ENCODE data around the gene CA4.
A peak's percentile ranks its signal among the peaks of the same experiment; 100 is the strongest.
"Not testable (repeated sequence)": the region's sequence is repeated elsewhere in the genome, so short reads cannot be mapped to it uniquely, and the experiment has no call there.

The CA4 gene

DNA sequence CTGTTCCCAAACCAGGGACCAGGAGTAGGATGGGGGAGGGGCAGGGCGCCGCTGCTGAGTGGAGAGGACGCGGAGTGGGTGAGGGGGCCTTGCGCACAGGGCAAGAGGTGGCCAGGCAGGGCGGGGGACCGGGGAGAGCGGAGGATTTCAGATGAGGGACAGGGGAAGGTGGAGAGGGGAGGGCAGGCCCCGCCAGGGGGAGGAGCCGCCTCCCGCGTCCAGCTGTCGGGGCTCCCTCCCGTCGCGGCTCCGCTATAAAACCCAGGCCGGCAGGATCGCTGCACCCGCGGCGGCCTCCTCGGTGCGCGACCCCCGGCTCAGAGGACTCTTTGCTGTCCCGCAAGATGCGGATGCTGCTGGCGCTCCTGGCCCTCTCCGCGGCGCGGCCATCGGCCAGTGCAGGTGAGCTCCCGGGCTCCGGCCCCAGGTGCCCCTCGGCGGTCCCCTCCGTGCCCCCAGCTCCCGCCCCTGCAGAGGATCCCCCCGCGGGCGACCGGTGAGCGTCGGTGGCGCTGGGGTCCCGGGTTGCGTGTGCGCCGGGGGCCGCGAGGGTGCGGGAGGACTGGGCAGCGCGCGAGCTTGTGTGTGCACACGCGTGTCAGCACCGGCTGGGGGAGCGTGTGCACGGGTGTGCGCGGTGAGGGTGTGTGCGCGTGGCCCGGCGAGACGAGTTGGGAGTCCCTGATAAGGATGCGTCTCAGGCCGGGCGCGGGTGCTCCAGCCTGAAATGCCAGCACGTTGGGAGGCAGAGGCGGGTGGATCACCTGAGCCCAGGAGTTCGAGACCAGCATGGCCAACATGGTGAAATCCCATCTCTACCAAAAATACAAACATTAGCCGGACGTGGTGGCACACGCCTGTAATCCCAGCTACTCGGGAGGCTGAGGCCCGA lies at the start of gene CA4:
TSS of gene CA4 (plus strand) at position 283 of the 892 bp plus-strand sequence. CDS start at position 345, 62 bp downstream.
- DNase-seq, result no peak

DNA sequence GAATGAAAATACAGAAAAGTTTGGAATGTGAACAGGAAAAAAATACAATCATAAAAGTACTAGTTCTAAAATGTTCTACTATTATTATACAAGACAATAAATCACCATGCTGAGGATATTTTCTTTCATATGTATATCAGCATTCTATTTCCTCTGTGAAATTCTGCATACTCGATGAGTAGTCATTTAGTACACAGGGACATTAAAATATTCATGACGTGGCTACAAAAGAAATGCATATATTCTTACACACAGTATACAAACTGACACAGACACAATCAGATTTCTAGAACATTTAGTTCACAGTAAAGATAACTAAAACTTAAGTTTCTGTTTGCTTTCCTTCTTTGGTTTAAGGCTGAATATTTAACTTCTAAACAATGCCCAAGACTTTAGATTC lies 49.2 kb upstream of the CA4 start:
- DNase-seq, result not testable (repeated sequence)

DNA sequence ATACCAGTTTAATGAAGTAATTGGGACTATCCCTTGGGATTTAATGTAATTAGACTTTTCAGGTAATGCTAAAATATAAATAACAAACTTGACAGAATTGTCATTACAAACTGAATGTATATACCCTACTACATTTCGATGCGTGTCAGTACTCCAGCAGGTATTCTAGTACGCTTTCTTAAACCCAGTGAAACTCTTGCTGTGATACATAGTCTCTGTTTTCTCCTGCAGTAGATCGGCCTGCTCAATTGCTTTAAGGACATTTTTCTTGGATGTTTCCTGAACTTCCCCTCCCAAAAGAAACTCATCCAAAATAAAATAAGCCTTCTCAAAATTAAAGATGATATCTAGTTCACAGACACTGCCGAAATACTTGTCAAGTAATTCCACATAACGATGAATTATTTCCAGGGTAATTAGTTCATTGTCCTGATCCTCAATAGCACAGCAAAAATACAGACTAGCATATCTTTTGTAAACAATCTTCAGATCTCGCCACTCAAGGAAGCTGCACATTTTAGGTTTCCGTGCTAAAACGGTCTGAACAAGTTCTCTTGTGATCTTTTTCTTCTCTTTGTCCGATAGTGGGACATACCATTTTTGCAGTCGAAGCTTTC lies 47.6 kb upstream of the CA4 start:
- DNase-seq, result not testable (repeated sequence)

DNA sequence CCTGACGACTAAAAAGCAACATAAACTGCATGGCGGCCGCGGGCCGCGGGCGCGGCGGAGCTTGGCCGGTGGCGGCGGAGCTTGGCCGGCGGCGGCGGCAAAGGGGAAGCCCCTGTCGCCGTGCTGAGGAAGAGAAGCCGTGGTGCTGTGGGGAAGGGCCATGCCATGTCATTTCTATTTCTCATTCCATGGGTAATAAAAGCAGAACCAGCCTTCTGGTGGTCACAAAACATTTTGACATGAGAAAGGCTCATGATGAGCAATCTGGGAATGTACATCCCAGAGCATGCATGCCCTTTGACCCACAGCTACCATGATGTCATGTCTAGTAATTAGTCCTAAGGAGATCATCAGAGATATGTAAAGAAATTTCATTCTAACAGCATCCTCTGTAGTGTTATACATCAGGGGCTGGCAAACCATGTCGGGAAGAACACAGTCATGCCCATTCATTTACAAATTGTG lies 47.1 kb upstream of the CA4 start:
- DNase-seq, result peak in 2 of 6 experiments; percentile 11 to 36

DNA sequence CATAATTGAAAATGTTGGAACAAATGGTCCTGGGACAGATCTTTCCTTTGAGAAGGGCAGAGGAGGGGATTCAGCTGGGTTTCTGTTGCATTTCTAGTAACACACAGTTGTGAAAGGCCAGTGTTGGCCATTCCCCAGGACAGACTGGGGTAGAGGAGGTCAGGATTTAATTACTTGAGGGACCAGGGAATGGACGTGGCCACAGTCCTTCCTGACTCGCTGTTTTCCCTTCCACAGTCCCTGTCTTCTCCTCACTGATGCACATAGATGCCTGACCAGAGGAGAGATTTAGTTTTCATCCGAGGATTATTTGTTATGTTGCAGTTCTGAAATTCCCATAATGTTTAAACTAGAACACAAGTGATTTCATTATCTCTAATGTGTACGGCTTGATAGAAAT lies 45.8 kb upstream of the CA4 start:
- no peak for DNase-seq

DNA sequence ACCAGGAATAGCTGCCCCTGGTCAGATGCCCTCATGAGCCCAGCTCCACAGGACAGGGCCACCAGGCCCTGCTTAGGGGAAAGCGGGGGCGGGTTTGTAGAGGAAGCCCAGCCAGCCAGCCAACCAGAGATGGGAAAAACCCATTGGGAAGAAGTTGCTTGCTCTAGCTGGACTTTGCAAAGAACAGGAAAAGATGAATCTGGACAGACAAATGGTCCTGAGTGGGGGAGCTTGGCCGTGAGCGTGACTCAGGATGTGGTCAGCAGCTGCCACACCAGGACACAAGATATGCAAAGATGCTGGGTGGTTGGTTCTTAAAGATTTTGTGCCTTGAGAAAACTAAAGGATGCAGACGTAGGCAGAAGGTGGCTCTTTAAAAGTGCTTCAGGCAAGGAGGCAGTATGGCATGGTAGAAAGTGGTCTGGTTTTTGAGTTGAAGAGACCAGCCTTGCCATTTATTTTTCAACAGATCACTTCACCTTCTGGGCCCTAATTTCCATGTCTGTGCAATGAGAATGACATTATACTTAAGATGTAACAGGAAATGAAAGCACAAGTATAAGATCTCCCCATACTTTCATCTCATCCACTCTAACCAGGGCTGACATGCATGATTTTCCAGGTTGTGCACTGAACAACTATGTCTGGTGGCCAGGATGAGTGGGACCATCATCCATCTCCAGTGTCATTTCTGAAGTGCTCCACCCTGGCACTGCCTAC lies 43.3 kb upstream of the CA4 start:
- DNase-seq, result no peak

DNA sequence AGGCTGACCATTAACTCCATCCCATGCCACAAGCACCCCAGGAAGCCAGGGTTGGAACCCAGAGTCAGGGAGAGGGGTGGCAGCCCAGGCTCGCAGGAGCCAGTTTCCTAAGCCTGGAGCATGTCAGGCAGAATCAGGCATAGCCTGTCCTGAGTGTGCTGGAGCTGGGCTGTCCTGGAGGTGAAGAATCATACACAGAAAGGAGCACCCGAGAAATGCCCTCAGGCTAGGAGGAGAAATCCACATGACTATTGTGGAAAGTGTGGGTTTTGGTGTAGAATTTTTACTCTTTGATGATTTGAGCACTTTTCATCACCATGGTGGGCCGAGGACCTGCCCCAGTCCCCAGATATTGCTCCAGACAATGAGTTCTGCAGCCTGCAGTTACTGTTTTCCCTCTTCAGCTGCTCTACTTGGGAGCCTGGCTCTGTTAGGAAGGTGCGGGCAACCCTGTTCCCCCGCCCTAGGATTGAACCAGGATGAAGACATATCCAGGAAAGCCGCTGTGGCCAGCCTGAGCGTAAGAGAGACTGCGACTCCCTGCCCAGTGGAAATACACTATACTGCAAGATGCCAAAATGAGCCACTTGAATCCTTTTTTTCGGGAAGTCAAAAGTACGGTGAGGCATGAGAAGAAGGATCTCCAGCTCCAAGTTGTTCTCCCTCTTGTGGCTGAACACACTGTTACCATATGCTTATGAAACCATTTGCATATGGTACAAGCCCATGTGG lies 42.1 kb upstream of the CA4 start:
- no peak for DNase-seq

DNA sequence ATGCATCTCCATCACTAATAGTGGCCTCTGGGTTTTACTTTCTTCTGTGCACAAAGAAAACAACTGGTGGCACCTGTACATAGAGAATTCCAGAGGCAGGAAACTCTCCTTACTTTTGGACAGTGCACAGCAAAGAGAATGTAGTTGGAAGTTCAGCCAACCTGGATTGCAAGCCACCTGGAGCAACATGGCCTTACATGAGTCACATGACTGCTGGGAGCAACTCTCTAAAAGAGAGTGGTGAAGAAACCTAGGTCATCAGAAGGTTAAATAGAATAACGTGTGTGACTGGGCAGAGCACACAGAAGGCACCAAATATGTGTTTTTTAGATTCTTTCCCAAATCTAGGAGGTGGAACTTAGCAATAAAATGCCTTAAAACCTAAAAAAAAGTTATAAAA lies 41.5 kb upstream of the CA4 start:
- DNase-seq, result not testable (repeated sequence)

DNA sequence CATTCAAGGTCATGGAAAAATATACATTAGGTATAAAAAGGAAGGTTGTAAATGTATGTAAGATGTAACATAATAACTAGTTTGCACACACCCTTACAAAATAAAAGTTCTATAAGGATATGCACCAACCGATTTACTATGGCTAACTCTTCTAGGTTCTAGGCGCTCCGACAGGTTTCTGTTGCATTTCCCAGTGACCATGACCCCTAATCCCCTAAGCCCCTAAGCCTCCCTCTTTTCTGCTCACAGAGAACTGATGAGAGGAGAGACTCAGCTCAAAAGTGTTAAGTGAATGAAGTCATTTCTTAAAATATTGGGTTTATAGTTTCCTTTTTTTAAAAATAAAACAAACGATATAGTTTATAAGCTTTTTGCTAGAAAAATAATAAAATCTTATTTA lies 41.1 kb upstream of the CA4 start:
- DNase-seq, result no peak

DNA sequence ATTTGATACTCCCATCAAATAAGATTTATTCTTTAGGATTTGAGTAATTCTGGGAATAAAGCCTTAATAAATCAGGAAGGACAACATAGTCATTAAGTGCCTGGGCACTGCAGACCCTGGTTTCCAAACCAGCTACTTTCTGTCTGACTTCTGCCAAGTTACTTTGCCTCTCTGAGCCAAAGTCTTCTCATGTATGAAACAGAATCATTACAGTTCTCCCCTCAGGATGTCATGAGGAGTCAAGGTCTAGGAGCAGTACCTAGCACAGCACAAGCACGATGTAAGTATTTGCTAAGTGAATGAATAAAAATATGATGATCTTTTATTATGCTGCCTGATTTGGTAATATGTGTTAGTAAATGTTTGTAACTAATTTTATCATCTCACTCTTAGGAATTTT lies 40.6 kb upstream of the CA4 start:
- DNase-seq, result no peak

DNA sequence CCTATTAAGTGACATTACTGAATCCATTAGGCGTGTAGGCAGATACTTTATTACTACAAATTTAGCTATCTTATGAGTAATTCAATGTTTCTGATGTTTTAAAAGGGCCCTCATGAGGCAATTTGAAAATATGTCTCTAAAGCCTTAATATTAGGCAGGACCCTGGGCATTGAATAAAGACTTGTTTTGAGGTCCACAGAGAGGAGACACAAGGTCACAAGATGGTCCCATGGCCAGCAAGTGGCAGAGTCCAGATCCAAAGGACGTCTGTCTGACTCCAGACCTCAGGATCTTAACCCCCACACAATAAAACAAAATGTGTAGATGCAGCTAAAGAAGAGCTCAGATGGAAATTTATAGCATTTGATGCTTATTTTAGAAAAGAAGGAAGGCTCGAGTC lies 39.2 kb upstream of the CA4 start:
- DNase-seq, result no peak

DNA sequence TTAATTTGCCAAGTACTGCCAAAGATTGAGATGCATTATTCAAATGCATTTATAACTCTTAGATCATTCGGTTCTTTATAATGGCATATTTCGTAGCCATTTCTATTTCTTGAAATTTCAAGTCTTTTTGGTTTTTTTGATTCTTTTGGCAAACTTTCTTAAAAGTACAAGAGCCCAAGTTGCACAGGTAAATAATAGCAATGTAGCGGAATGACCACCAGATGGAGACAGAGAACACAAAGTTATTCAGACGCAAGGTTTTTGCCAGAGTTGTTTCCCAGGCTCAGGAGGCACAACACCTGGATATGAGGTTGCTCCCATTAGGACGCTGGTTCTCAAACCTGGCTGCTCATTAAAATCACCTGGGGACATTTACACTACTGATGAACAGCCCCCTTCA lies 38.1 kb upstream of the CA4 start:
- DNase-seq, result peak in 1 of 6 experiments; percentile 10

DNA sequence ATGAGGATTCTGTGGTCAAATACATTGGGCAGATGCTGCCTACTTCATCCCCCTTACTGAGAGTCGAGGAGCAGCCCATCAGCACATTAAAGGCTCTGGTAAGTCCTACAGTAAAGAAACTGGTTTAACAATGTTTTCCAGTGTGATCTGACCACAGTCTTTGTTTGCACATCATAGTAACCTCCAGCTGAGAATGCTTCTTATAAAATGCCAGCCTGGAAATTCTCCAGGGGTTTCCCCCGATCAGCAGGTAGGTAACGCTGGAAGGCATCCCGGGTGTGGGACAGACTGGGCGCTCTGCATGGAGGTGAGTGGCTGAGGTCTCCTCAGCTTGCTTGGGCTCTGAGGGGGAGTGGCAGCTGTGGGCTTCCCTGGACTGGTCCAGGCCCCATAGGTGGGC lies 34.4 kb upstream of the CA4 start:
- not testable (repeated sequence) for DNase-seq

DNA sequence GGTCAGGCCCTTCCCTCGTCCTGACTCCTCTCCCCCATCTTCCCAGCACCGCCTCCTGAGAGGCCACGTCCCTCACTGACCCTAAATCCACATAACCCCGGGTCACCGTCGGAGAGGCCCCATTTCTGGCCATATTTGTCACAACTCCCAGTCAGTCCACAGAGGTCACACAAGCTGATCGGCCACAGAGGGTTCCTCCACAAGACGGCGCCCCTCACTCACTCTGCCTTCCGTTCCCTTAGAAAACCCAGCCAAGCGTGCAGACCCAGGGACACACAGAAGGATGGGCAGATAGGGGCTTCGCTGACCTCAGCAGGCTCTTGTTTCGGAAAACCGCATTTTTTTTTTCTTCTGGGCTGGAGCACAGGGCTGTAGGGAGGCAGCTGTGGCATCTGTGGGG lies 33.6 kb upstream of the CA4 start:
- not testable (repeated sequence) for DNase-seq

DNA sequence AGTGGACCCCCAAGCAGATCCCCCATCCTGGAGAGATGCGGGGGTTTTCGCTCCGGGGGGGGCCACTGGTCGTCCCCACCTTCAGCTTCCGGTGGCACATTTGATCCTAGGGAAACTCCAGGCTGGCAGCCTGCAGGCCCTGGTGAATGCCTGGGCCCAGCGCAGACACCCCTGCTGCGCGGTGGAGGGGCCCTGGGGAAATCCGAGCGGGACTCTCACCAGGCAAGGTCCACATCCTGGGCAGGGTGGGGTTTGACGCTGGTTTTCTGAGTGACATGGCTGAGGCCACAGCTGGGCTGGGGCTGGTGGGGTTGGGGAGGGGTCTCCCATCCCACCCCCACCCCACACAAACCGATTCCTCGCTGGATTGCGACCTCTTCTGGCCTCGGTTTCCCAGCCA lies 30.6 kb upstream of the CA4 start:
- DNase-seq, result not testable (repeated sequence)

DNA sequence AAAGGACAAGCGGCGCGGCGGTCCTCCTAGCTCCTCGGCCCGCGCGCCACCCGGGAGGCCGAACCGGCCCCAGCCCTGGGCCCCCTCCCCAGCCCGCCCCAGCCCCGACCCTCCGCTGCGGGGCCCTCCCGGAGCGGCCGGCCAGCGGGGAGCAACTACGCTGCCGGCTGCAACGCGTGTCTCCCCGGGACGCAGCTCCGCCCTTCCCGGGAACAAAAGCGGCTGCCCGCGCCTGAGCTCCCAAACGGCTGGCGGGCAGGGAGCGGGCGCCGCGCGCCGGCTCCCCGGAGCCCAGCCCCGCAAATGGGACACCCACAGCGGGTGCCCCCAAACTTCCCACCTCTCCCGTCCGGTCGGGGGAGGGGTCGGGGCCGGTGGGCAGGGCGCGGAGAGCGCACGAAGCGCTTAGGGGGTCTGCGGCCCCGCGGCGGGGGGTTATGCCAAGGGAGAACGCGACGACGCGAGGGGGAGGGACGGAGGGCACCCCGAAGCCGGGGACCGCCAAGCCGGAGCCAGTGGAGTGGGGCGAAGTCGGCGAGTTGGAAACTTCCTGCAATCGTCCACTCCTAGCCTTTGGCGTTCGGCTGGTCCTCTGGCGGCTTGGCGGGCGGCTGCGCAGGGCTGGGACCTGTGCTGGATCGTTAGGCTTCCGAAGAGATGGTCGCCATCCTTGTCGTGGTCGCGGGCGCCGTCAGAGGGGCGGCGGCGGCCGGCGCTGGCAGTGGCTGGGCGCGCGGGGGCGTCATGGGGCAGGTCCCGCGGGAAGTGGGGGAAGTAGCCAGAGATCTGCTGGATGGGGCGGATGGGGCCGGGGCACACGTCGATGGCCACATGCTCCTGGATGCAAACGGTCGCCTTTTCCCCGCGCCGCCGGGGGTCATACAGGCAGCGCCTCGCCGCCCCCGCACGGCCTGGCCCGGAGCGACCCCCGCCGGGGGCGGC lies 29.7 kb upstream of the CA4 start:
- DNase-seq, result not testable (repeated sequence)

DNA sequence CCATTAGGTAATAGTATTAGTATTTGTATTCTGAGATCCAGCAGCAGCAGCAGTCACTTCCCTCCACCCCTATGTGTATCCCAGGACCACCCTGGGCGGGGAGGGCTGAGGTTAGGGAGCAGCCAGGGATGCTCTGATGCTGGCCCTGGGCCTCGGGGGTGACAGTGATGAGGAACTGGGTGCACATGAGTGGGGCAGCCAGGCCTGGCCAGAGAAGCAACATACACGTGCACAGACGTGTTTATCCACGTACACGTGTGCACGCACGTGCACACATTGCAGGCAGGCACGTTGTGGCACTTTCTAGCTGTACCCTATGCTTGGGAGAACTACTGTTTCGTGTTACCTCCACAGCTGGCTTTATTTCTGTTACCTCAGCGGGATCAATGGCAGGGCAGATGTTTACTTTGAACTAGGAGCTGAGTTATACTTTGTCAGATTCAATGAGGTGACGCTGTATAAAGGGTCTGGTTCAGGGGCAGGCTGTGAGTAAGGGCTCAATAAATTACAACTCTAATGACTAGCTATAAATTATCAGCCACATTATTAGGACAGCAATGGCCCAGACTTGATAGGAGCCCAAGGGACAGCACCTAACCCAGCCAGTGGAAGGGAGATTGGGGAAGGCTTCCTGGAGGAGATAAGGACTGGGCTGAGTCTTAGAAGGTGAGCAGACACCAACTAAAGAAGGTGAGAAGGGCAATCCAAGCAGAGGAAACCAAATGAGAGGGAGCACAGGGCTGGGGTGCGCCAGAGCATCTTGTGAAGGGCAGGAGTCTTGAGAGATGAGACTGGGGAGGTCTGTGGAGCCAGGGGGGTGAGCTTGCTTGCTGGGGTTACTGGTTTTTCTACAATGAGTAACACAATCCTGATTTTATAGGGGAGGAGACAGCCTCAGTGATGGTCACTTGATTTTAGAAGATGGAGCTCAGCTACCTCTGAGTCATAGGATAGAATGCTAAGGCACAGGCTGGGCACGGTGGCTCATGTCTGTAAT lies 22.4 kb upstream of the CA4 start:
- DNase-seq, result no peak

DNA sequence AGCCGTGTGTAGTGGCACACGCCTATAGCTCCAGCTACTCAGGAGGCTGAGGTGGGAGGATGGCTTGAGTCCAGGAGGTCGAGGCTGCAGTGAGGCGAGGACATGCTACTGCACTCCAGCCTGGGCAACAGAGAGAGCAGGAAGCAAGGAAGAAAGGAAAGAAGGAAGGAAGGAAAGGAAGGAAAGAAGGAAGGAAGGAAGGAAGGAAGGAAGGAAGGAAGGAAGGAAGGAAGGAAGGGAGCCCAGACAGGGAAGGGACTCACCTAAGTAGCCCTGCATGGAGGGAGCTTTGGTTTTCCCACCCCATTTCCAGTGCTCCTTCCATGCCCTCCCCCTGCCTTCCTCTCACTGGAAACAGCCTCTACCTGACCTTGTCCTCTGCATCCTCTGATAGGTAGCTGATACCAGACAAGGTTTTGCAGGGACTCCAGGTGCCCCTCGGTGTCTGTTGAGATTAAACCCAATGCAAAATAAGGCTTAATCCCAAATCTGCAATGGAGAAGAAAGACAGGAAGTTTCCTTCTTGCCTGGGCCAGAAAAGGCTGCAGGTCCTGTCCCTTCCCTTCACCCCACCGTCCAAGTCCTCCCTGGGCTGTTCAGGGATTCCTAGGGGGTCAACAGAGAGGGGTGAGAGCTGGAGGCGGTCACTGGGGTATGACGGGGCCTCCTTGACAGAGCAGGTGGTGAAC lies 21.5 kb upstream of the CA4 start:
- DNase-seq, result no peak

DNA sequence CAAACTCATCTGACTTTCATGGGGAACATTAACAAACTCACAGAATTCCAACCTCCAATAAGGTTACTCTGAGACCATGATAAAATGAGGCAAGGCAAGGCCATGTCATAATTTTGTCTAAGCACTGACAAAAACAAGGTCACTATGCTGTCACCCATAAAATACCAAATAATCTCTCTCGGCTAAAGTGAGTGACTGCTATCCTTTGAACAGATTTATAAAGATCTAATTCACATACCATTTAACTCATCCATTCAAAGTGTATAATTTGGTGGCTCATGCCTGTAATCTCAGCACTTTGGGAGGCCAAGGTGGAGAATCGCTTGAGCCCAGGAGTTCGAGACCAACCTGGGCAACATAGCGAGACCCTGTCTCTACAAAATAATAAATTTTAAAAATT lies 20.6 kb upstream of the CA4 start:
- DNase-seq, result no peak

DNA sequence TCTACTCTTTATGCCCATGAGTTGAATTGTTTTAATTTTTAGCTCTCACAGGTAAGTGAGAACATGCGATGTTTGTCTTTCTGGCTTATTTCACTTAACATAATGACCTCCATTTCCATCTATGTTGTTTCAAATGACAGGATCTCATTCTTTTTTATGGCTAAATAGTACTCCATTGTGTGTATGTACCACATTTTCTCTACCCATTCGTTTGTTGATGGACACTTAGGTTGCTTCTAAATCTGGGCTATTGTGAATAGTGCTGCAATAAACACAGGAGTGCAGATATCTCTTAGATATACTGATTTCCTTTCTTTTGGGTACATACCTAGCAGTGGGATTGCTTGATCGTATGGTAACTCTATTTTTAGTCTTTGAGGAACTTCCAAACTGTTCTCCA lies 19.3 kb upstream of the CA4 start:
- no peak for DNase-seq

Data from stimulated activated naive CD4-positive, alpha-beta T cell (primary cell).